WTC11 (cell line): ENCODE data around the gene COL4A1. TPM values are rescaled to one million over a fixed set of nuclear protein-coding genes. Genes with fewer than 3 reads are reported as not detected.

Experiments
- ATAC-seq: fragments of 200-7000 bp; cut with Tn5 transposase; 2 replicates; pipeline ENCODE4 v1.10.0; 2021; ENCODE audit warnings: mild to moderate bottlenecking, moderate library complexity
- CTCF ChIA-PET: fragments of 300-600 bp; sonication (Branson Sonifier 250); formaldehyde crosslinking; loops from one replicate; lab custom pipeline; 2021; ENCODE audit warnings: antibody characterized with exemption; lab: Charles Lee
- POLR2A ChIA-PET: fragments of 350-600 bp; sonication (Branson Sonifier 250); formaldehyde crosslinking; loops from one replicate; lab custom pipeline; 2021; ENCODE audit warnings: antibody characterized with exemption; lab: Charles Lee
- DNase-seq: peaks from one replicate; pipeline ENCODE4 v3.0.0; 2021; ENCODE audit warnings: low spot score
- H3K27ac Mint-ChIP-seq: 2 replicates; pipeline ENCODE4 v1.8.0; 2021; ENCODE audit warnings: mixed read lengths
- H3K27me3 Mint-ChIP-seq: 2 replicates; pipeline ENCODE4 v1.8.0; 2021; ENCODE audit warnings: low read depth, mild to moderate bottlenecking, moderate library complexity, mixed read lengths
- H3K36me3 Mint-ChIP-seq: 2 replicates; pipeline ENCODE4 v1.8.0; 2021; ENCODE audit warnings: mixed read lengths
- H3K4me1 Mint-ChIP-seq: 2 replicates; pipeline ENCODE4 v1.8.0; 2022; ENCODE audit warnings: mixed read lengths
- H3K4me3 Mint-ChIP-seq: 2 replicates; pipeline ENCODE4 v1.8.0; 2021; ENCODE audit warnings: mild to moderate bottlenecking, moderate library complexity, mixed read lengths
- H3K9me3 Mint-ChIP-seq: 2 replicates; pipeline ENCODE4 v1.8.0; 2021; ENCODE audit warnings: mixed read lengths
- CTCF ChIP-seq: fragments of 200-600 bp; IDR thresholded peaks from 2 replicates; pipeline ENCODE4 v1.8.0; 2022; ENCODE audit warnings: antibody characterized with exemption
- FOXK1 ChIP-seq: sonication (generic); formaldehyde crosslinking; IDR thresholded peaks from 2 replicates; pipeline ENCODE4 v1.8.0; 2022; ENCODE audit warnings: mild to moderate bottlenecking, moderate library complexity, missing genetic modification reagents
- FOXP1 ChIP-seq: sonication (generic); formaldehyde crosslinking; IDR thresholded peaks from 2 replicates; pipeline ENCODE4 v1.8.0; 2022; ENCODE audit warnings: missing genetic modification reagents, mild to moderate bottlenecking, moderate library complexity, borderline replicate concordance
- GTF2I ChIP-seq: fragments of 250-450 bp; sonication (Bioruptor Pico); conservative IDR thresholded peaks from 2 replicates; pipeline ENCODE4 v1.4.0; 2021; ENCODE audit warnings: mild to moderate bottlenecking
- JUN ChIP-seq: sonication (generic); formaldehyde crosslinking; IDR thresholded peaks from 2 replicates; pipeline ENCODE4 v1.8.0; 2023; ENCODE audit warnings: mild to moderate bottlenecking, missing genetic modification reagents
- MXD4 ChIP-seq: fragments of 250-450 bp; sonication (Bioruptor Pico); IDR thresholded peaks from 2 replicates; pipeline ENCODE4 v1.8.0; 2021; ENCODE audit warnings: mild to moderate bottlenecking, moderate library complexity, borderline replicate concordance
- MYBL2 ChIP-seq: sonication (generic); formaldehyde crosslinking; IDR thresholded peaks from 2 replicates; pipeline ENCODE4 v1.8.1; 2023; ENCODE audit warnings: mild to moderate bottlenecking, moderate library complexity, missing genetic modification reagents
- OVOL2 ChIP-seq: fragments of 250-450 bp; sonication (Bioruptor Pico); IDR thresholded peaks from 2 replicates; pipeline ENCODE4 v1.9.0; 2021; ENCODE audit warnings: mild to moderate bottlenecking, borderline replicate concordance
- RELA ChIP-seq: sonication (generic); formaldehyde crosslinking; IDR thresholded peaks from 2 replicates; pipeline ENCODE4 v1.8.1; 2022; ENCODE audit warnings: missing genetic modification reagents, mild to moderate bottlenecking, borderline replicate concordance
- SMAD4 ChIP-seq: sonication (generic); formaldehyde crosslinking; IDR thresholded peaks from 2 replicates; pipeline ENCODE4 v1.8.0; 2022; ENCODE audit warnings: mild to moderate bottlenecking, missing genetic modification reagents
- SP1 ChIP-seq: sonication (generic); formaldehyde crosslinking; conservative IDR thresholded peaks from 2 replicates; pipeline ENCODE4 v1.8.1; 2022; ENCODE audit warnings: missing genetic modification reagents
- TCF7 ChIP-seq: sonication (generic); formaldehyde crosslinking; IDR thresholded peaks from 2 replicates; pipeline ENCODE4 v1.8.0; 2022; ENCODE audit warnings: mild to moderate bottlenecking, low read depth, missing genetic modification reagents, moderate library complexity
- ZBTB21 ChIP-seq: sonication (generic); formaldehyde crosslinking; IDR thresholded peaks from 2 replicates; pipeline ENCODE4 v1.8.1; 2023; ENCODE audit warnings: mild to moderate bottlenecking, missing genetic modification reagents, borderline replicate concordance
- ZNF219 ChIP-seq: sonication (generic); formaldehyde crosslinking; IDR thresholded peaks from 2 replicates; pipeline ENCODE4 v1.8.0; 2023; ENCODE audit warnings: missing genetic modification reagents, mild to moderate bottlenecking, borderline replicate concordance
- ZNF263 ChIP-seq: sonication (generic); formaldehyde crosslinking; IDR thresholded peaks from 2 replicates; pipeline ENCODE4 v1.8.1; 2022; ENCODE audit warnings: low read depth, mild to moderate bottlenecking, moderate library complexity, missing genetic modification reagents
- ZNF281 ChIP-seq: sonication (generic); formaldehyde crosslinking; IDR thresholded peaks from 2 replicates; pipeline ENCODE4 v1.8.0; 2023; ENCODE audit warnings: mild to moderate bottlenecking, missing genetic modification reagents
- total RNA-seq: library from RNA; stranded (reverse); gene quantifications from 3 replicates; pipeline ENCODE4 v1.2.3, GENCODE V29; 2021
- TF ChIP-seq, protein P1 (sequence below): fragments of 250-450 bp; sonication (Bioruptor Pico); IDR thresholded peaks from 2 replicates; pipeline ENCODE4 v1.9.0; 2021; ENCODE audit warnings: mild to moderate bottlenecking
- TF ChIP-seq, protein P2 (sequence below): sonication (generic); formaldehyde crosslinking; IDR thresholded peaks from 2 replicates; pipeline ENCODE4 v1.8.0; 2022; ENCODE audit warnings: mild to moderate bottlenecking, missing genetic modification reagents
- TF ChIP-seq, protein P3 (sequence below): sonication (generic); formaldehyde crosslinking; IDR thresholded peaks from 2 replicates; pipeline ENCODE4 v1.8.1; 2023; ENCODE audit warnings: mild to moderate bottlenecking, missing genetic modification reagents, borderline replicate concordance
- TF ChIP-seq, protein P4 (sequence below): sonication (generic); formaldehyde crosslinking; IDR thresholded peaks from 2 replicates; pipeline ENCODE4 v1.8.1; 2023; ENCODE audit warnings: mild to moderate bottlenecking, missing genetic modification reagents, moderate library complexity

Gene COL4A1
- total RNA-seq, 1 experiment from 2014 or later: 89.6 TPM

DNA sequence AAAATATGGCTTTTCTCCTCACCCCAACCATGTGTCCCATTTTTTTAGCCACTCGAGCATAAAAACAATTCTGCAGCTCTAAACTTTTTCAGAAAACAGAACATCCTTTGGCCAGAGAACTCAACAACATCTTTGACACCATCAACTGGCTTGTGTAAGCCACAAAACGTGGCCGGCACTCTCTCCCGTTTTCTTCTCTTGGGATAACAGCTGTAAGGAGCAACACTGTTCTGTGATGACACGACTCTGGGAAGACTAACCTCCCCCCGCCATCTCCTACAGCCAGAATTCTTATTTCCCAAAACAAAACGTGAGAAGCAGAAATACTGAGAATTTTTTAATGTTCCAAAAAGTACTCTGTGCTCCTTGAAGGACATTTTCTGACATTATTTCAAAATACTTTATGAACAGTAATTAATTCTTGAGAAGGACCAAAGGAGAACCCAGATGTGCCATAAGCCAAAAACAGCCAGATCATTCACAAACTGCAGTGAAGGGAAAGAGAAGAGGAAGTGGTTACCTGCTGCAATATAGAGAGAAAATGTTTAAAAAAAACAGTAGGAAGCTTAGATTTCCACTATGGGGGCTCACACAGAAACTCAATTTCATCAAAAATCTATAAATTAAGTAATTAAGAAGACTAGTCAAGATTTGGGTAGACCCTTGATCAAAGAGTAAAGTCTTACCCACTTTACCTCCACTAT lies 25.8 kb downstream of the COL4A1 start:
- TF ChIP-seq SP1 (CRISPR knock-in tag) (no peak), MYBL2 (CRISPR knock-in tag) (no peak), OVOL2 (CRISPR knock-in tag) (no peak), TCF7 (no peak), ZNF263 (CRISPR knock-in tag) (no peak), FOXP1 (no peak), ZNF219 (CRISPR knock-in tag) (no peak), FOXK1 (CRISPR knock-in tag) (no peak), ZBTB21 (no peak), JUN (CRISPR knock-in tag) (no peak), CTCF (no peak), SMAD4 (CRISPR knock-in tag) (no peak)
- TF ChIP-seq, protein P1, sequence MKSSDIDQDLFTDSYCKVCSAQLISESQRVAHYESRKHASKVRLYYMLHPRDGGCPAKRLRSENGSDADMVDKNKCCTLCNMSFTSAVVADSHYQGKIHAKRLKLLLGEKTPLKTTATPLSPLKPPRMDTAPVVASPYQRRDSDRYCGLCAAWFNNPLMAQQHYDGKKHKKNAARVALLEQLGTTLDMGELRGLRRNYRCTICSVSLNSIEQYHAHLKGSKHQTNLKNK: no peak
- TF ChIP-seq, protein P2, sequence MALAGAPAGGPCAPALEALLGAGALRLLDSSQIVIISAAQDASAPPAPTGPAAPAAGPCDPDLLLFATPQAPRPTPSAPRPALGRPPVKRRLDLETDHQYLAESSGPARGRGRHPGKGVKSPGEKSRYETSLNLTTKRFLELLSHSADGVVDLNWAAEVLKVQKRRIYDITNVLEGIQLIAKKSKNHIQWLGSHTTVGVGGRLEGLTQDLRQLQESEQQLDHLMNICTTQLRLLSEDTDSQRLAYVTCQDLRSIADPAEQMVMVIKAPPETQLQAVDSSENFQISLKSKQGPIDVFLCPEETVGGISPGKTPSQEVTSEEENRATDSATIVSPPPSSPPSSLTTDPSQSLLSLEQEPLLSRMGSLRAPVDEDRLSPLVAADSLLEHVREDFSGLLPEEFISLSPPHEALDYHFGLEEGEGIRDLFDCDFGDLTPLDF (CRISPR knock-in tag): no peak
- TF ChIP-seq, protein P3, sequence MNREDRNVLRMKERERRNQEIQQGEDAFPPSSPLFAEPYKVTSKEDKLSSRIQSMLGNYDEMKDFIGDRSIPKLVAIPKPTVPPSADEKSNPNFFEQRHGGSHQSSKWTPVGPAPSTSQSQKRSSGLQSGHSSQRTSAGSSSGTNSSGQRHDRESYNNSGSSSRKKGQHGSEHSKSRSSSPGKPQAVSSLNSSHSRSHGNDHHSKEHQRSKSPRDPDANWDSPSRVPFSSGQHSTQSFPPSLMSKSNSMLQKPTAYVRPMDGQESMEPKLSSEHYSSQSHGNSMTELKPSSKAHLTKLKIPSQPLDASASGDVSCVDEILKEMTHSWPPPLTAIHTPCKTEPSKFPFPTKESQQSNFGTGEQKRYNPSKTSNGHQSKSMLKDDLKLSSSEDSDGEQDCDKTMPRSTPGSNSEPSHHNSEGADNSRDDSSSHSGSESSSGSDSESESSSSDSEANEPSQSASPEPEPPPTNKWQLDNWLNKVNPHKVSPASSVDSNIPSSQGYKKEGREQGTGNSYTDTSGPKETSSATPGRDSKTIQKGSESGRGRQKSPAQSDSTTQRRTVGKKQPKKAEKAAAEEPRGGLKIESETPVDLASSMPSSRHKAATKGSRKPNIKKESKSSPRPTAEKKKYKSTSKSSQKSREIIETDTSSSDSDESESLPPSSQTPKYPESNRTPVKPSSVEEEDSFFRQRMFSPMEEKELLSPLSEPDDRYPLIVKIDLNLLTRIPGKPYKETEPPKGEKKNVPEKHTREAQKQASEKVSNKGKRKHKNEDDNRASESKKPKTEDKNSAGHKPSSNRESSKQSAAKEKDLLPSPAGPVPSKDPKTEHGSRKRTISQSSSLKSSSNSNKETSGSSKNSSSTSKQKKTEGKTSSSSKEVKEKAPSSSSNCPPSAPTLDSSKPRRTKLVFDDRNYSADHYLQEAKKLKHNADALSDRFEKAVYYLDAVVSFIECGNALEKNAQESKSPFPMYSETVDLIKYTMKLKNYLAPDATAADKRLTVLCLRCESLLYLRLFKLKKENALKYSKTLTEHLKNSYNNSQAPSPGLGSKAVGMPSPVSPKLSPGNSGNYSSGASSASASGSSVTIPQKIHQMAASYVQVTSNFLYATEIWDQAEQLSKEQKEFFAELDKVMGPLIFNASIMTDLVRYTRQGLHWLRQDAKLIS (CRISPR knock-in tag): no peak
- TF ChIP-seq, protein P4, sequence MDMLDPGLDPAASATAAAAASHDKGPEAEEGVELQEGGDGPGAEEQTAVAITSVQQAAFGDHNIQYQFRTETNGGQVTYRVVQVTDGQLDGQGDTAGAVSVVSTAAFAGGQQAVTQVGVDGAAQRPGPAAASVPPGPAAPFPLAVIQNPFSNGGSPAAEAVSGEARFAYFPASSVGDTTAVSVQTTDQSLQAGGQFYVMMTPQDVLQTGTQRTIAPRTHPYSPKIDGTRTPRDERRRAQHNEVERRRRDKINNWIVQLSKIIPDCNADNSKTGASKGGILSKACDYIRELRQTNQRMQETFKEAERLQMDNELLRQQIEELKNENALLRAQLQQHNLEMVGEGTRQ: no peak
- Mint-ChIP-seq H3K36me3 (no peaks in the 10 kb centered on the region), H3K27ac (no peak overlapping the region), H3K27me3 (no peaks in the 10 kb centered on the region), H3K9me3 (no peaks in the 10 kb centered on the region), H3K4me1 (no peaks in the 10 kb centered on the region), H3K4me3 (no peak overlapping the region)
- ATAC-seq (no peak), DNase-seq (no peak)
- CTCF ChIA-PET: no interaction called here
- POLR2A ChIA-PET: no interaction called here

DNA sequence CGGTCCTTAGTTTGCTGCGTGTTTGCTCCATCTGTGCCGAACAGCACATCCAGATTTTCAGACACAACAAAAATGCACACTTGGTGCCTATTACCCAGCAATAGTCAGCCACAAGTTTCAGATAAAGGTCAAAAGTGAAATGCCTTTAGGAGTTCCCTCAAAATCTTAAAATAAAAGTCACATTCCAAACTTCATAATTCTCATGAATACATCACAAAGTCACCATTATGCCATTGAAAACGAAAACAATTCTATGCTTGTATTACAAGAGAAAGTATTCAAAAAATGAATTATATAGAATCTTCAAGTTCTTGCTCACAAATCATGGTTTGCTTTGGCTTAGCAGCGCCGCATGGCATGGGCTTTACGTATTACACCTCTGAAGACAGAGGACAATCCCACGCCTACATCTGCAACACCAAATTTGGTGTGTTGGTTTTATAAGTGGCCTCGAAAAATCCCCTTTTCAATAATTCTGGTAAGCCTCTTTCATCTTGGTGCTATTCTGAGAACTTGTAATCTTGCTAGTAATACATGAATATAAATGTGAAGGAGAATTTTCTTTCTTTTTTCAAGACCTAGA lies 26.6 kb downstream of the COL4A1 start:
- H3K36me3 Mint-ChIP-seq: no peaks in the 10 kb centered on the region
- no peak overlapping the region for H3K4me3 Mint-ChIP-seq
- H3K27me3 Mint-ChIP-seq: no peaks in the 10 kb centered on the region
- ATAC-seq (no peak), DNase-seq (no peak)
- no peaks in the 10 kb centered on the region; the same call in 1 of the 2 replicates for H3K4me1 Mint-ChIP-seq
- ChIA-PET POLR2A (no interaction called here), CTCF (no interaction called here)
- no peaks in the 10 kb centered on the region for H3K9me3 Mint-ChIP-seq
- no peak overlapping the region for H3K27ac Mint-ChIP-seq
- TF ChIP-seq ZNF281 (CRISPR knock-in tag): no peak
- no peak for TF ChIP-seq GTF2I (CRISPR knock-in tag)
- no peak for TF ChIP-seq MXD4 (CRISPR knock-in tag)
- TF ChIP-seq, protein P4: no peak
- no peak for TF ChIP-seq RELA (CRISPR knock-in tag)
- no peak for TF ChIP-seq SP1 (CRISPR knock-in tag)
- TF ChIP-seq CTCF: no peak
